HL-60 (cell line): ENCODE data around the gene LSMEM2.

Experiments used
- GABPA ChIP-seq: IDR thresholded peaks from 2 replicates; pipeline ENCODE4 v1.6.1; 2012; ENCODE audit warnings: low read depth
- POLR2AphosphoS5 ChIP-seq: IDR thresholded peaks from 2 replicates; pipeline ENCODE4 v1.6.1; 2012; ENCODE audit warnings: low read depth
- SPI1 ChIP-seq: IDR thresholded peaks from 2 replicates; pipeline ENCODE4 v1.6.1; 2012; ENCODE audit warnings: low read depth, mild to moderate bottlenecking, borderline replicate concordance
- TF ChIP-seq, protein P1 (sequence below): IDR thresholded peaks from one replicate; pipeline ENCODE4 v1.5.1; 2011; ENCODE audit warnings: low read length, control low read depth, inconsistent platforms; ENCODE audit not compliant: insufficient read depth

GRCh38 chr3:50337175-50337861 lies 58.4 kb downstream of the LSMEM2 start:
- no peak for TF ChIP-seq GABPA
- TF ChIP-seq SPI1 = no peak
- TF ChIP-seq, protein P1, sequence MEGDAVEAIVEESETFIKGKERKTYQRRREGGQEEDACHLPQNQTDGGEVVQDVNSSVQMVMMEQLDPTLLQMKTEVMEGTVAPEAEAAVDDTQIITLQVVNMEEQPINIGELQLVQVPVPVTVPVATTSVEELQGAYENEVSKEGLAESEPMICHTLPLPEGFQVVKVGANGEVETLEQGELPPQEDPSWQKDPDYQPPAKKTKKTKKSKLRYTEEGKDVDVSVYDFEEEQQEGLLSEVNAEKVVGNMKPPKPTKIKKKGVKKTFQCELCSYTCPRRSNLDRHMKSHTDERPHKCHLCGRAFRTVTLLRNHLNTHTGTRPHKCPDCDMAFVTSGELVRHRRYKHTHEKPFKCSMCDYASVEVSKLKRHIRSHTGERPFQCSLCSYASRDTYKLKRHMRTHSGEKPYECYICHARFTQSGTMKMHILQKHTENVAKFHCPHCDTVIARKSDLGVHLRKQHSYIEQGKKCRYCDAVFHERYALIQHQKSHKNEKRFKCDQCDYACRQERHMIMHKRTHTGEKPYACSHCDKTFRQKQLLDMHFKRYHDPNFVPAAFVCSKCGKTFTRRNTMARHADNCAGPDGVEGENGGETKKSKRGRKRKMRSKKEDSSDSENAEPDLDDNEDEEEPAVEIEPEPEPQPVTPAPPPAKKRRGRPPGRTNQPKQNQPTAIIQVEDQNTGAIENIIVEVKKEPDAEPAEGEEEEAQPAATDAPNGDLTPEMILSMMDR = no peak
- TF ChIP-seq POLR2AphosphoS5 = peak; percentile 96
